Activated CD4-positive, alpha-beta T cell treated with anti-CD3 and anti-CD28 coated beads, Interleukin-2, amount 50 U/mL, for 16 hours (primary cell): Measurements from ENCODE around the gene LRRC26.
A peak's percentile ranks its signal among the peaks of the same experiment; 100 is the strongest.

ENCODE experiments used
- DNase-seq: peaks from one replicate; pipeline ENCODE4 v3.0.0-alpha.2; 2020

LRRC26 gene

DNA sequence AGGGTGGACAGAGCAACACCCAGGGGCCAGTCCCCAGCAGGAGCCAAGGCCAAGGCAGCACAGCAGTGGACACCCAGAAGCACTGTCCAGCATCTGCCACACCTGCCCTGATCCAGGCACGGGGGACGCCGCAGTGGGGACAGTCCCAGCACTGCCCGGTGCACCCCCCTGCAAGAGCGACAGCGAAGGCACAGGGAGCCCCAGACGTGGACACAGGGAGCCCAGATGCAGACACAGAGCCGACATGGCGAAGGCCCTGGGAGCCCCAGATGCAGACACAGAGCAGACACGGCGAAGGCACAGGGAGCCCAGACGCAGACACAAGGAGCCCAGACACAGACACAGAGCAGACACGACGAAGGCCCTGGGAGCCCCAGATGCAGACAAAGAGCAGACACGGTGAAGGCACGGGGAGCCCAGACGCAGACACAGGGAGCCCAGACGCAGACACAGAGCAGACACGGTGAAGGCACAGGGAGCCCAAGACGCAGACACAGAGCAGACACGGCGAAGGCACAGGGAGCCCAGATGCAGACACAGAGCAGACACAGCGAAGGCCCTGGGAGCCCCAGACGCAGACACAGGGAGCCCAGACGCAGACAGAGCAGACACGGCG is 14.2 kb upstream of the LRRC26 start:
- DNase-seq, result no peak

DNA sequence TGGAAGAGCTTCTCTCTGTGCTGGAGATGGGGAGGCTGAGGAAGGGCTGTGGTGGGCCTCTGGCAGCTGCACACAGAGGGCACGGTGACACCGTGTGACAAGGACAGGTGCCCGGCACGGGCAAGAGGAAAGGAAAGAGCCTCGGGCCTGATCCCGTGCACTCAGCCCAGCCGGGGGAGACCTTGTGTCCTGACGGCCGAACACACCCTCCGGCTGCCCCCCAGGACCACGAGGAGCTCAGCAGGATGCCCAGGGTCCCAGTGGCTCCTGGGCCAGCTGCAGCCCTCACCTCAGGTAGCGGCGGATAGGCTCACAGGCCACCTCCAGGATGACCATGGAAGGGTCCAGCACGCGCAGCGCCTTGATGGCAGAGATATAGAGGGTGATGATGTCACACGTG is 13.0 kb upstream of the LRRC26 start:
- DNase-seq, result no peak

DNA sequence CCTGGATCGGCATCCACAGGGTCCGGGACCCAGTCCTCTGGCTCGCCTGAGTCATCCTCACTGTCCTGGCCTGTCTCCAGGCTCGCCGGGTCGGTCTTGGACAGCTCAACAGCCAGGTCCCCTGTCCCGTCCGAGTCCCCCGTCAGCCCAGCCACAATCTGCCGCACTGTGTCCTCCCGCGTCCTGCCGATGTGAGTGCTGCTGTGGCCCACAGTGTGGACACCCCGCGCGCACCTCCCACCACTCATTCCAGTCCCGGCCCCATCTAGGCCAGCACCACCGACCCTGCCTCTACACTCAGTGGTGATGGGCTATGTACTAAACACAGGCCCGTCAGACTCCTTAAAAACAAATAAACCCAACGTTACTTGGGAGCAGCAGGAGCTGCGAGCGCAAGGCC is 11.8 kb upstream of the LRRC26 start:
- DNase-seq, result no peak

DNA sequence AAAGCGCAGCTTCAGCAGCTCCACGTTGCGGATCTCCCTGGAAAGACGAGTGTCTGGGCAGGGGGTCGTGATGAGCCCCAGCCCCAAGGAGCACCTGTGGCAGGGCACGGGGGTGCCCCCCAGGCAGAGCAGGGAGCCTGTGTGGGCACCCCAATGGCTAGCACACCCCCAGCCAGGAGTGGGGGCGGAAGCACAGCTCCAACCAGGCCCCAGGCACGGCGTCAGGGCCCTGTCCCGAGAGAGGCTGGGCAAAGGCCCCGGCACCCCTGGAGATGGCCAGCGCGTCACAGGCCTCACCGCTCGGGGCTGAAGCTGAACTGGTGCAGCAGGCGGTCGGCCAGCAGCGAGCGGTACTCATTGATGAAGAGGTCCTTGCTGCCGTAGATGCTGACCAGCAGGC is 10.6 kb upstream of the LRRC26 start:
- no peak for DNase-seq

DNA sequence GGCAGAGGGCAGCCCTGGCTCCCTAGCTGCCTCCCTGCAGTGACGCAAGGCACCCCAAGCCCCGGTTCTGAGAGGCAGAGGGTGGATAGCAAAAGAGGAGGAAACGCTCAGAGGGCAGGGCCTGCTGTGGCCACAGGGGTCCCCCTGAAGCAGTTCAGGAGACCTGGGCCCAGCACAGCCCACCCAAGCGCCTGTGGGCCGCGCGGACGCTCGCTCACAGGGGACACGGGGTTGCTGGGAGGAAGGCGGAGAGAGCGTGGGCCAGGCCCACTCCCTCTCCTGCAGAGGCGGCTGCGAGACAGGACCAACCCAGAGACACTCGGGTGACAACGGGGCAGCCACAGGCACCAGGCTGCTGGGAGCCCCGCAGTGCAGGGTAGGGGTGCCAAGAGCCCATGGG is 9.9 kb upstream of the LRRC26 start:
- DNase-seq, result no peak

DNA sequence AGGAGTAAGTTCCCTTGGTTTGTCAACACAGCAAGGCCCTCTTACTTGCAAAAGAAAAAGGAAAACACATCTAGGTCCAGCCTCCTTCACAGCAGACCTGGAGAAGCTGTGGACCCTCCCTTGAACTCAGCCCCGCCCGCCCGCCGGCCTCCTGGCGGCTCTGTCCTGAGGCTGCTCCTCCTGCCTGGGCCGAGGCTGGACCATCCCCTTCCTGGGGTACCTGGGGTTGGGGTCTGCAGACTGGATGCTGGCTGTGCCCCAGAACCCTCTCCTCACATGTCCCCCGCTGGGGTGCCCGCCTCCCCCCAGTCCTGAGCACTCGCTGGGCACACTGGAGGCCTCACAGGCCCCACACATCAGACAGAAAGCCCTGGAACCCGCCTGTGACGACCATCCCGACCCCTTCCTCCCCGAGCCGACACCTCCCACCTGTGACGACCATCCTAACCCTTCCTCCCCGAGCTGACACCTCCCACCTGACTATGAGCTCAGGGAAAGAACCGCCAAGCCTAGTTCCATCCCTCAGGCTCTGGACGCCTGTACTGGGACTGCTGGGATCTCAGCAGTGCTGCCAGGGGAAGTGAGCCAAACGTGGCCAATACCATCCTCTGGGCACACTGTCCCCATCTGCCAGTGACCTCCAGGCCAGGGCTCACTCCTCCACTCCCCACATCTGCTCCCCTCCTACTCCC is 9.2 kb upstream of the LRRC26 start:
- no peak for DNase-seq

DNA sequence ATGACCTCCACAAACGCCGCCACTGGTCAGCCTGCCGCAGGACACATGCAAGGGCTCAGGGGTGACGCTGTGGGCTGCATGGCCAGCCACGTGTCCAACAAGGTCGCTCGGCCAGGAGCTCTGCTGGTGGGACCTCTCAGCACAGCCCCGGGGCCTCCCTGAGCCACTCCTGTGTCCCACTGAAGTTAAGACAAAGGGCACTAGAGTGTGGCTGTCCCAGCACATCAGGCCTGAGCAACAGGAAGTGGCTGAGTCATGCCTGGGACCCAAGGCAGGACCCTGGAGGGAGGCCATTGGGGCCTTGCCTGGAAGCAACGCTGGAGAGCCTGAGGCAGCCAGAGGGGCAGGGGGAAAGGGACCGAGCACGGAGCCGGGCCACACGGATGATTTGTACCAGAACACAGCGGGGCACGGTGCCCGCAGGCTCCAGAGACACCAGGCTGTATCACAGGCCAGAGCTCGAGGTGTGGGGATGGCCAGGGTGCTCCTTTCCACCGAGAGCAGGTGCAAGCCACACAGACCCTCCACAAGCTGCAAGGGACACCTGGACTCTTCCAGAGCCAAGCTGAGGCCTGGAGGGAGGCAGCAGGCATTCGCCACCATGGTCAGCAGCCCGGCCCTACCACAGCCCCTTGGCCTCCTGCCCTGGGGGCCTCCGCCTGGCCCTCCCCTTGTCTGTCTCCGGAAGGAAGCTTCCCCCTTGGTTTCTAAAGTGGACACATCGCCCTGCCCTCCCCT is 8.5 kb upstream of the LRRC26 start:
- no peak for DNase-seq

DNA sequence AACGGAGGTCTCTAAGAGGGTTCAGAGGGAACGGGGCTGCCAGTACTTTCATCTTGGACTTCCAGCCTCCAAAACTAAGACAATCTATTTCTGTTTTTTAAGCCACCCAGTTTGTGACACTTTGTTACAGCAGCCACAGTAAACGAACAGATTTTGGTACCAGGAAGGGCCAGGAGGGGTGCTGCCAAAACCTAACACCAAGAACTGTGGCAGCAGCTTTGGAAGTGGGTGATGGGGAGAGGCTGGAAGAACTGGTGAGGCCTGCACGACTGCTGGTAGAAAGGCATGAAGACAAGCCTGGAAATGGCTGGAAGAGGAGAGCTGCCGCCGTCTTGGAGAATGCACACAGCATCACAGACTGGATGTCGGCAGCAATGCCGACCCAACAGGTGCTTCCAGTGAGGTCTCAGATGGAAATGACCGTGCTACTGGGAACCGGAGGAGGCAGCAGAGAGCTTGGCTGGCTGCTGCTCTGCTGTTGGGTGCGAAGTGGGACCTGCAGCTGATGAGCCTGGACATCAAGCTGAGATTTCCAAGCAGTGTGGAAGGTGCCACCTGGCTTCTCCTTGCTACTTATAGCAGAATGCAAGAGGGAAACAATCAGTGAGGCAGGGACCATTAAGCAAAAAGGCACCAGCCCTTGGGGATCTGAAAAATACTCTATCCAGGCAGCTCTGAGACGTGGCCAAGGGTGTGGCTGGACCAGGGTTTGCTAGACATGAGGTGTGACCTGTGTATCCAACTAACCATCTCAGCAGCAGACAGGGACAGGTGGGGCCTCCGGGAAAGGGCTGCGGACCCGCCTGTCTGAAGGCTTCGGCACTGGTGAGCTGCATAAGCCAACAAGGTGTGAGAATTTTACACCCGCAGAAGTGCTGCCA is 6.7 kb upstream of the LRRC26 start:
- DNase-seq, result peak; percentile 38

DNA sequence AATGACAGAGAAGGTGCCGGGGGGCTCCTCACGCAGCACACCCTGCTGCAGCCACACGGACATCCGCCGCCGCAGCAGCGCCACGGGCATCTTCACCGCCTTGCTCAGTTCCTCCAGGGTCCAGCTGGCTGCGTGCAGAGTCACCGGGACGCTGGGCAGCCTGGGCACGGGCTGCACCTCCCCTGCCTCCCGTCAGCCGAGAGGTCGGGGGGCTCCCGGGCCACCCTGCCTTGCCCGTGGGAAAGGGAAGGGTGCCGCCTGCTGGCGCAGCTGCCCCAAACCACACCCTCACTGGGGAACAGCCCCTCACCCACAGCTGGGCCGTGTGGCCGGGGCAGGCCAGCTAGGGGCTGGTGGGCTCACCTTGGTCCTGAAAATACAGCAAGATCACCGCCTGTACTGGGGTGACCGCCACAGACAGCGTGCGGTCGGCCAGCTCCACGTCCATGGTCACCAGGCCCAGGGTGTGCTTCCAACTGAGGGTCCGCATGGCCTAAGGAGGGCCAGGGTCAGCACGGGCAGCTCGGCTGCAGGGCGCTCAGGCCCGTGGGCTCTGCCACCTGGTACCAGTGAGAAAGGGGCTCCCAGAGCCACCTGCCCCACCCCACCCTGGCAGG is 5.6 kb upstream of the LRRC26 start:
- no peak for DNase-seq

DNA sequence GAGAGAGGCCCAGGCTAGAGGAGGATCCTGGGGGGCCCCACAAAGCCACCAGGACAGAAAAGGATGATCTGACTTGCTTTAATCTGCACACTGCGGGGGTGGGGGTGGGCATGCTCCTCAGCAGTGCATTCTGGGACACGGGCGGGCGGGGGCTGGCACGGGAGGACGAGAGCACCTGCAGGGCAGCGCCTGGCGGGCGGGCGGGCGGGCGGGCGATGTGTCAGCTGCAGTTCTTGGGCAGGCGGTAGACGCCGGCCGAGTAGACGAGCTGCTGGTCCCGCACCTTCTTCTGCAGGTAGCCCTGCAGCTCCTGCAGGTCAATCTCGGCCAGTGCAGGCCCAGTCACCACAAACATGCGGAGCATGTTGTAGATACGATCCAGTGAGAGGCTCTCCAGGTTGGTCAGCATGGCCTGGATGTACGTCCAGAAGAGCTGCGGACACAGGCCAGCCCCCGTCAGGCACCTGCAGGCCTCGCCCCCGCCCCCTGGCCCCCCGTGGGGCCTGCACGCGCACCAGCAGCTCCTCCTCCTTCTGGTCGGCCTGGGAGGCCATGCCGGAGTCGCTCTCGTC is 5.0 kb upstream of the LRRC26 start:
- no peak for DNase-seq

DNA sequence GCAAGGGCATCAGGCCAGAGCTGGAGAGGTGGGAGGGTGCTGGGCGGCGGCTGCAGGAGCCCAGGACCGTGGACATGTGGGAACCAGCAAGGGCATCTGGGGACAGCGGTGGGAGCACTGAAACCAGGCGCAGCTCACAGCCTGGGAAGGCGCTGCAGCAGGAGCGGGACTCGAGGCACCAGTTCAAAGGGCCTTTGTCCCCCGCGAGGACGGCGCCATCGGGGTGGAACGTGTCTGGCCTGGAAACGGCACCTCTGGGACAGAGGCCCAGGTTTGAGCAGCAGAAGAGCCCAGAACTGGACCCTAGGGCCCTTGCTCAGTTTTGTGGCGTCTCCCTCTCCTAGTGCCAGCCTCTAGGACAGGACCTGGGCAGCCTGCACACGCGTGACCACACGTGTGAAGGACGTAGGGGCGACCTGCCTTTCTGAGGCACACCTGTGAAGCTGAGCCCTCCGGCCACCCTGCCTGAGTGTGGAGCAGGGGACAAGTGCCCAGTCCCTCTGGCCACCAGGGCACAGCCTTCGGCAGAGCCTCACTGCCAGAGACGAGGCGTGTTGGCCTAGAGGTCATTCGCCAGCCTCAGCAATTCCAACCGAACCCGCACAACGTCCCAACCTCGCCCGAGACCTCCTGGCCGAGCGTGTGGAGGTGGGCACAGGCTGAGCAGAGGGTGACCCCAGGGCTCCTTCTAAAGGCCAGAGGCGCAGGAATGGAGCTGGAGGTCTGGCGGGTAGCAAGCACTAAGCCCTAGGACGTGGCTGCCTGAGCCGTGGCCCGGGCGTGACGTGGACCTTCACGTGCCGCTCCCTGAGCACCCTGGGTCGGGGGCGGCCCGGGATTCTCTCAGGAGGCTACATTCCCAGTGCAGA is 4.2 kb upstream of the LRRC26 start:
- no peak for DNase-seq

DNA sequence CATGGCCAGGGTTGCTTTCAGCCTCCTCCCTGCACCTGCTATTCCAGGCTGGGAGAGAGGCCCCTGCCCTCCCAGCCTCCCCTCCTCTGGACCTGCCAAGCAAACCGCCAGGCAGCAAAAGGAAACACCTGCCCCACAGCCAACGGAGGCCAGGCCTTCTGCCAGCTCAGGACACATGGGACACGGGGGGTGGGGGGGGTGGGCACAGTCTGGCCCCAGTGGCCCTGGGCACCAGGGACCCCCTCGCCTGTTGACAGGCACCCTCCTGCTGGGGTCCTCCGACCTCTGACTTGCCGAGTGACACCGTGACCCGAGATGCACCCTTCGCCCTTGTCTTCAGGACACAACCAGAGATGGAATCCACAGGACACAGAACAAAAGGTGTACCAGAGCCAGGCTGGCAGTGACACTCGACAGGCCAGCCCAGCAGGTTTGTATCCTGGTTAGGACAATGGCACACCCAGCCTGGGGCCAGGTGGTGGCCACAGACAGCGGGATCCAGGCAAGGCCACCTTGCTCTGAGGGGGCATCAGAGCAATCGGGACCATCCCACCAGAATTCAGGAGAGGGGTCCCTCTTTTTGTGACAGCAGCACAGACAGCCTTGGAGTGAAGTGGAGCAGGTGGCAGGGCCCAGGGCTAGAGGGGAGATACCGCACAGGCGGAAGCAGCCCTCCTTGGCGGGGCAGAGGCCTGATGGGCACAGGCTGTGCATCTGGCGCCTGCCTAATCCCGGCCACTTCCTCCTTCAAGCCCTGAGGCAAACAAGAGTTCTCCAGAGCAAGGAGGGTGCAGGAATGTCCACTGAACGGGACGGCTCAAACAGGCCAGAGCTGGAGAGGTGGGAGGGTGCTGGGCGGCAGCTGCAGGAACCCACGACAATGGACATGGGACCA is 3.3 kb upstream of the LRRC26 start:
- DNase-seq, result no peak

DNA sequence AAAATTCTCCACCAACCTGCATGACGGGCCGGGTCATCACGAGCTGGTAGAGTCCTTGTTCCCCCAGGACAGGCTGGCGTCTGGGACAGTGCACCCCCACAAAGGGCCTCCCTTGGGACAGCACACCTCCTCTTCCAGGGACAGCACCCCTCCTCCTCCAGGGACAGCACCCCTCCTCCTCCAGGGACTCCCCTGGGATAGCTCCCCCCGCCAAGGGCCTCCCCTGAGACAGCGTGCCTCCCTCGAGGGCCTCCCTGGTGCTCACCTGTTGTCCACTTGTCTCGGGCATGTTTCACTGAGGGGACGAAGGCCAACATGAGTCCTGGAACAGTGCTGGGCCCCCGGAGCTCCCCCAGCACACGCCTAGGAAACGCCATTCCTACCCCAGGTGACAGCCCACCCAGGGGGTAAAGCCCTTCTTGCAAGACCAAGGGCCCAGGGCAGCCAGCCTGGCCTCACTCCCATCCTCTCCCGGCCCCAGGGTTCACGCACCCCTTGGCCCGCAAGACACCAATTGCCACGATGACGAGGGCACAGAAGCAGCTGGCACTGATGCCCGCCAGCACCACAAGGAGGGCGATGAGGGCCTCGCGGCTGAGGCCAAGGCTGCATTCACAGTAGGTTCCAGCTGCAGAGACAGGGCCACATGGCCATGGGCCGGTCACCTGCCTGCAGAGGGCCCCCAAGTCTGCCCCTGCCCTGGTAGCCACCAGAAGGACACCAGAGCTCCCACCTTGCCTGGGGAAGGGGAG is 1.5 kb upstream of the LRRC26 start:
- no peak for DNase-seq

DNA sequence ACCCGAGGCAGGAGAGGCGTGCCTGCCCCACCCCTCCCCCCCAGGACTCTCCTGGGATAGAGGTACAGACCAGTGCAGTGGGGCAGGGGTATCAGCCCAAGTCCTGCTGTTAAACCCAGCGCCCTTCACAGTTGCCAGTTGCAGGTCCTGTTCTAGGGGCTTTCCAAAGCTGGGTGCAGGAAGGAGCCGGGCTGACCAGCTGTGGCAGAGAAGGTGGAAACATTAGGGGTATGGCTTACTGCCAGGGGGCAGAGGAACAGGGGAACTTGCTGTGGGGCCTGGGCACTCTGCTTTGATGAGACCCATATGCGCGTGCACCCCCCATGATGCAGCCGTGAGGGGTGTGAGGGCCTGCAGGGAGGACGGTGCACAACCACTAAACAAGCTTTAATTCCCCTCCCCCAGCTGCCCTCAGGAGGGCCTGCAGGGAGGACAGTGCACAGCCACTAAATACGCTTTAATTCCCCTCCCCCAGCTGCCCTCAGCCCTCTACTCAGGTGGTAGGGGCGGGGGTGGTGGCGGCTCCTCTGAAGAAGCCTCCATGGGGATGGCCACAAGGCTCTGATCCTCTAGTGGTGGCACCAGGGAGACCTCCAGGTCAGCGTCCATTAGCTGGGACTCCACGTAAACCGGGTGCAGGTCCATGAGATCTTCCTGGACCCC is 766 bp upstream of the LRRC26 start:
- DNase-seq, result no peak

DNA sequence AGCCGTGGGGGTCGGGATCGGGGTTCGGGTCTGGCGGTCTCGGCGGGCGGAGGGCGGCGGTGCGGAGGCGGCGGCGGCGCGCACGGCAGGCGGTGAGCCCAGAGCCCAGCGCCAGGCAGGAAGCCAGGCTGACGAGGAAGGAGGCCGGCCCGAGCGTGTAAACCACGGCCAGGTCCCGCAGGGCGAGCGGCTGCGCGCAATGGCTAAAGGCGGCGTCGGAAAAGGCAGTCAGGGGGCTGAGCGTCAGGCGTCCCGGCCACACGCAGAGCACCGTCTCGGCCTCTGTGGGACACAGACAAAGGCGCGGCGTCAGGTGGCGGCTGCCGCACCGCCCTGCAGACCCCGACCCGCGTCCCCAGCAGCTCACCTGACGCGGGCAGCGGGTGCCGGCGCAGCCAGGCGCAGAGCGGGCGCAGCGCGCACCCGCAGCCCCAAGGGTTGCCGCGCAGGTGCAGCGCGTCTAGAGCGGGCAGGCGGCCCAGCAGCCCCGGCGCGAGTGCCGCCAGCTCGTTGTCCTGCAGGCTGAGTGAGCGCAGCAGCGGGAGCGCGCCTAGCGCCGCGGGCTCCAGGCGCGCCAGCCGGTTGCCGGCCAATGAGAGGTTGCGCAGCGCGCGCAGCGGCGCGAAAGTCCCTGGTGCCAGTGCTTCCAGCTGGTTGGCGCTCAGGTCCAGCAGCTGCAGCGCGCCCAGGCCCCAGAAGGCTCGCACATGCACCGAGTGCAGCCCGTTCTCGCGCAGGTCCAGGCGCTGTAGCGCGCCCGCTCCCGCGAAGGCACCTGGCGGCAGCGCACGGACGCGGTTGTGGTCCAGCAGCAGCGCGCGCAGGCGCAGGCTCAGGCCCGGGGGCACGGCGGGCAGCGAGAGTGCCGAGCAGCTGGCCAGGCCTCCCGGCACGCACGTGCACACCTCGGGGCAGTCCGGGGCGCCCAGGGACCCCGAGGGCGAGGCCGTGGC is 671 bp downstream of the LRRC26 start:
- peak; percentile 37 for DNase-seq

DNA sequence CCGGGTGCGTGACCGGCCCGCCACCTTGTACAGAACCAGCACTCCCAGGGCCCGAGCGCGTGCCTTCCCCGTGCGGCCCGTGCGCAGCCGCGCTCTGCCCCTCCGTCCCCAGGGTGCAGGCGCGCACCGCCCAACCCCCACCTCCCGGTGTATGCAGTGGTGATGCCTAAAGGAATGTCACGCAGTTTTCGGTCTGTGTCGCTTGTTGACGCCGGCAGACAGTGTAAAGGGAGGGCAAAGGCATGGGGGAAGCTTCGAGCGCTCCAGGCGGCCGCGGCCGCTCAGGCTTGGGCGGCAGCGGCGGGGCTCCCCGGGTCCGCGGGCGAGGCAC is 1.3 kb downstream of the LRRC26 start:
- DNase-seq, result no peak

DNA sequence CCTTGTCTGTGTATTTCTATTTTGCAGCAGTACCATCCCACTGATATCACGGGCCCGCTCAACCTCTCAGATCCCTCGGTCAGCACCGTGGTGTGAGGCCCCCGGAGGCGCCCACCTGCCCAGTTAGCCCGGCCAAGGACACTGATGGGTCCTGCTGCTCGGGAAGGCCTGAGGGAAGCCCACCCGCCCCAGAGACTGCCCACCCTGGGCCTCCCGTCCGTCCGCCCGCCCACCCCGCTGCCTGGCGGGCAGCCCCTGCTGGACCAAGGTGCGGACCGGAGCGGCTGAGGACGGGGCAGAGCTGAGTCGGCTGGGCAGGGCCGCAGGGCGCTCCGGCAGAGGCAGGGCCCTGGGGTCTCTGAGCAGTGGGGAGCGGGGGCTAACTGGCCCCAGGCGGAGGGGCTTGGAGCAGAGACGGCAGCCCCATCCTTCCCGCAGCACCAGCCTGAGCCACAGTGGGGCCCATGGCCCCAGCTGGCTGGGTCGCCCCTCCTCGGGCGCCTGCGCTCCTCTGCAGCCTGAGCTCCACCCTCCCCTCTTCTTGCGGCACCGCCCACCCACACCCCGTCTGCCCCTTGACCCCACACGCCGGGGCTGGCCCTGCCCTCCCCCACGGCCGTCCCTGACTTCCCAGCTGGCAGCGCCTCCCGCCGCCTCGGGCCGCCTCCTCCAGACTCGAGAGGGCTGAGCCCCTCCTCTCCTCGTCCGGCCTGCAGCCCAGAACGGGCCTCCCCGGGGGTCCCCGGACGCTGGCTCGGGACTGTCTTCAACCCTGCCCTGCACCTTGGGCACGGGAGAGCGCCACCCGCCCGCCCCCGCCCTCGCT is 1.9 kb downstream of the LRRC26 start:
- no peak for DNase-seq
